OCI-LY3 (cell line): ENCODE results near the gene ADAP1.

ENCODE experiments used
- EZH2phosphoT487 ChIP-seq: fragments of 200-600 bp; shearing (Covaris generic); IDR thresholded peaks from 2 replicates; pipeline ENCODE4 v1.6.1; 2018; ENCODE audit warnings: antibody characterized with exemption, mixed run types, low read depth
- TF ChIP-seq, protein P1 (sequence below): fragments of 200-600, 300-600 bp; sonication (generic); IDR thresholded peaks from 2 replicates; pipeline ENCODE4 v1.5.1; 2014; ENCODE audit warnings: antibody characterized with exemption, low read length, low read depth

DNA sequence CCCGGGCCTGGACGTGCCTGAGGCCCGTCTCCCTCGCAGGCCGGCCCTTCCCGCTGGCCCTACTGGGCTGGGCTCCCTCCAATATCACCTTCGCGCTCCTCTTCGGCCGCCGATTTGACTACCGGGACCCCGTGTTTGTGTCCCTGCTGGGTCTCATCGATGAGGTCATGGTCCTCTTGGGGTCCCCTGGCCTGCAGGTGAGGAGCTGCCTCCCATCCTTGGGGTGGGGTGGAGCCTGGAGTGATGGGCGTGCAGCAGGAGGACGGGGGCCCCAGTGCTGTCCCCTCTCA, 30.6 kb upstream of the ADAP1 start:
- TF ChIP-seq, protein P1, sequence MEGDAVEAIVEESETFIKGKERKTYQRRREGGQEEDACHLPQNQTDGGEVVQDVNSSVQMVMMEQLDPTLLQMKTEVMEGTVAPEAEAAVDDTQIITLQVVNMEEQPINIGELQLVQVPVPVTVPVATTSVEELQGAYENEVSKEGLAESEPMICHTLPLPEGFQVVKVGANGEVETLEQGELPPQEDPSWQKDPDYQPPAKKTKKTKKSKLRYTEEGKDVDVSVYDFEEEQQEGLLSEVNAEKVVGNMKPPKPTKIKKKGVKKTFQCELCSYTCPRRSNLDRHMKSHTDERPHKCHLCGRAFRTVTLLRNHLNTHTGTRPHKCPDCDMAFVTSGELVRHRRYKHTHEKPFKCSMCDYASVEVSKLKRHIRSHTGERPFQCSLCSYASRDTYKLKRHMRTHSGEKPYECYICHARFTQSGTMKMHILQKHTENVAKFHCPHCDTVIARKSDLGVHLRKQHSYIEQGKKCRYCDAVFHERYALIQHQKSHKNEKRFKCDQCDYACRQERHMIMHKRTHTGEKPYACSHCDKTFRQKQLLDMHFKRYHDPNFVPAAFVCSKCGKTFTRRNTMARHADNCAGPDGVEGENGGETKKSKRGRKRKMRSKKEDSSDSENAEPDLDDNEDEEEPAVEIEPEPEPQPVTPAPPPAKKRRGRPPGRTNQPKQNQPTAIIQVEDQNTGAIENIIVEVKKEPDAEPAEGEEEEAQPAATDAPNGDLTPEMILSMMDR = no peak
- TF ChIP-seq EZH2phosphoT487 = no peak
